HepG2 (cell line): Measurements from ENCODE around the gene ANKMY2. TPM values are rescaled to one million over a fixed set of nuclear protein-coding genes. Genes with fewer than 3 reads are reported as not detected.

Source experiments
- ARHGAP35 ChIP-seq: sonication (generic); formaldehyde crosslinking; IDR thresholded peaks from 2 replicates; pipeline ENCODE4 v1.9.0; 2022; ENCODE audit warnings: mild to moderate bottlenecking, inconsistent platforms, moderate library complexity, missing genetic modification reagents, borderline replicate concordance
- BCLAF1 ChIP-seq: fragments of 450-650 bp; IDR thresholded peaks from 2 replicates; pipeline ENCODE4 v1.6.1; 2017; ENCODE audit warnings: mild to moderate bottlenecking
- CREB1 ChIP-seq, 2 experiments: fragments of 450-650 bp in 1 of 2; IDR thresholded peaks; 2 replicates each; pipeline ENCODE4 v1.6.1; 2016 to 2017; ENCODE audit warnings: control low read depth in 1 of 2, mild to moderate bottlenecking in 1 of 2, missing compliant biosample characterization in 1 of 2, missing genetic modification characterization in 1 of 2
- CREB3 ChIP-seq: sonication (generic); formaldehyde crosslinking; IDR thresholded peaks from 2 replicates; pipeline ENCODE4 v1.5.0; 2020; ENCODE audit warnings: missing genetic modification reagents
- CTCF ChIP-seq: sonication (generic); formaldehyde crosslinking; IDR thresholded peaks from 2 replicates; pipeline ENCODE4 v1.5.0; 2020; ENCODE audit warnings: mild to moderate bottlenecking, missing genetic modification reagents, moderate library complexity
- DNMT3B ChIP-seq: conservative IDR thresholded peaks from 2 replicates; pipeline ENCODE4 v1.6.1; 2016; ENCODE audit warnings: missing biosample characterization, control low read depth
- MEF2D ChIP-seq: sonication (generic); formaldehyde crosslinking; IDR thresholded peaks from 2 replicates; pipeline ENCODE4 v1.5.1; 2020; ENCODE audit warnings: mild to moderate bottlenecking, missing genetic modification reagents
- SNAPC5 ChIP-seq: sonication (generic); formaldehyde crosslinking; IDR thresholded peaks from 2 replicates; pipeline ENCODE4 v1.8.1; 2023; ENCODE audit warnings: mild to moderate bottlenecking, missing genetic modification reagents, borderline replicate concordance
- SOX6 ChIP-seq, 2 experiments: fragments of 450-650 bp in 1 of 2; sonication (generic) in 1 of 2; formaldehyde crosslinking in 1 of 2; IDR thresholded peaks; 2 replicates each; pipeline versions ENCODE4 v1.4.0 to v1.6.1; 2017 to 2020; ENCODE audit warnings: antibody characterized with exemption in 1 of 2, mild to moderate bottlenecking in 1 of 2, missing genetic modification reagents in 1 of 2
- TEAD3 ChIP-seq: optimal IDR thresholded peaks from 2 replicates; pipeline ENCODE3; 2016; ENCODE audit warnings: borderline replicate concordance
- XRCC5 ChIP-seq: fragments of 200-400 bp; formaldehyde crosslinking; optimal IDR thresholded peaks from 2 replicates; pipeline ENCODE3; 2017; ENCODE audit warnings: mild to moderate bottlenecking, low read length
- ZBTB2 ChIP-seq: sonication (generic); formaldehyde crosslinking; IDR thresholded peaks from 2 replicates; pipeline ENCODE4 v1.8.0; 2022; ENCODE audit warnings: low read depth, missing genetic modification reagents
- ZNF672 ChIP-seq: sonication (generic); formaldehyde crosslinking; IDR thresholded peaks from 2 replicates; pipeline ENCODE4 v1.8.1; 2022; ENCODE audit warnings: missing genetic modification reagents
- ZNF704 ChIP-seq: sonication (generic); formaldehyde crosslinking; IDR thresholded peaks from 2 replicates; pipeline ENCODE4 v1.8.1; 2023; ENCODE audit warnings: mild to moderate bottlenecking, inconsistent platforms, moderate library complexity, missing genetic modification reagents, borderline replicate concordance
- ZNF800 ChIP-seq: sonication (generic); formaldehyde crosslinking; IDR thresholded peaks from 2 replicates; pipeline ENCODE4 v1.4.0; 2020; ENCODE audit warnings: missing genetic modification reagents
- polyA plus RNA-seq, 8 experiments: library from polyadenylated mRNA; depleted of rRNA in 3 of 8; stranded (reverse) in 7 of 8; unstranded in 1 of 8; fragments of >200 nt; fragmentation: Illumina TruSeq in 4 of 8; extraction: Trizol in 4 of 8; gene quantifications; 2 replicates each; pipeline versions ENCODE4 v1.2.1 to v1.2.3, GENCODE V29; 2011 to 2016; ENCODE audit warnings: low read depth in 4 of 8, missing spikeins in 1 of 8, mixed read lengths in 1 of 8; ENCODE audit not compliant: insufficient read depth in 1 of 8
- total RNA-seq, 5 experiments: library from RNA; depleted of rRNA; stranded (reverse); fragments of >200 nt; fragmentation: Illumina TruSeq; extraction: Trizol; gene quantifications; 2 replicates each; pipeline ENCODE4 v1.2.3, GENCODE V29; 2016; ENCODE audit warnings: low read depth in 1 of 5

Gene ANKMY2
- total and polyA plus RNA-seq, 2 of the 13 experiments (the other 11 are each of a cell fraction or from before 2014, with no cell fraction given), result 12.2 to 21.6 TPM

- TF ChIP-seq ARHGAP35 (no peak; the same call in none of the 2 replicates), XRCC5 (peak; percentile 51), SOX6 (IDR thresholded peaks at IDR 0.05) (no peak), SOX6 (CRISPR knock-in tag; IDR thresholded peaks at IDR 0.05) (peak; percentile 67; the same call in 1 of the 2 replicates), CREB1 (IDR thresholded peaks at IDR 0.05) (peak; percentile 29; the same call in 1 of the 2 replicates), CREB1 (CRISPR knock-in tag; IDR thresholded peaks at IDR 0.05) (no peak; the same call in 1 of the 2 replicates), BCLAF1 (no peak), ZNF800 (no peak), ZNF672 (CRISPR knock-in tag) (no peak), CREB3 (no peak), CTCF (CRISPR knock-in tag) (no peak; the same call in 1 of the 2 replicates), ZNF704 (CRISPR knock-in tag) (peak; percentile 29; the same call in 1 of the 2 replicates), TEAD3 (CRISPR knock-in tag) (peak; percentile 39), MEF2D (CRISPR knock-in tag) (peak; percentile 74; the same call in 1 of the 2 replicates), SNAPC5 (CRISPR knock-in tag) (no peak), DNMT3B (CRISPR knock-in tag) (0 out of 2 replicates have a peak, but pooled peaks have one; percentile 23), ZBTB2 (CRISPR knock-in tag) (0 out of 2 replicates have a peak, but pooled peaks have one; percentile 37)
These were observed at the start of gene ANKMY2, which contains the start of gene BZW2 (continued) for GRCh38 chr7:16645593-16646471.
